Activated CD8-positive, alpha-beta memory T cell treated with anti-CD3 and anti-CD28 coated beads for 48 hours (primary cell): ENCODE data around the gene IL1RAPL1.

Source experiments
- DNase-seq, 3 experiments: peaks; one replicate each; pipeline ENCODE4 v3.0.0-alpha.2; 2020; ENCODE audit warnings: low read depth in 2 of 3, low spot score in 2 of 3

The IL1RAPL1 gene

DNA sequence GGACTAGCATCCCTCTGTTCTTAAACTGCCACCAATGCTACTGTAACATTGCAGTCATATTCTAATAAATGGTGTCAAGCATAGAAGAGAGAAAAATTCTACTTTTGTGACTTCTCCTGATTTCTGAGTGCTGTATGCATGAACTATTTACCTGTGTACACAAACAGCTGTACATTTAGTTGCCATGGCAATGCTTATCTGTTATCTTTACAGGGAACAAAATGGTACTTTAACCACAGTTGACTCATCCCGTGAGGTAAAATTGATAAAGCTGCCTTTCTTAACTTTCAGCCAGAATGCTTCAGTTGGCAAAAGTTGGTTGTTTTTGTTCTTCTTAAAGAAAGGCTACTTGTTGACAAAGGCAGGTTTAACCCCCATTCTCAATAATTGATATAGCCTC lies 1040.6 kb downstream of the IL1RAPL1 start:
- no peak for DNase-seq

DNA sequence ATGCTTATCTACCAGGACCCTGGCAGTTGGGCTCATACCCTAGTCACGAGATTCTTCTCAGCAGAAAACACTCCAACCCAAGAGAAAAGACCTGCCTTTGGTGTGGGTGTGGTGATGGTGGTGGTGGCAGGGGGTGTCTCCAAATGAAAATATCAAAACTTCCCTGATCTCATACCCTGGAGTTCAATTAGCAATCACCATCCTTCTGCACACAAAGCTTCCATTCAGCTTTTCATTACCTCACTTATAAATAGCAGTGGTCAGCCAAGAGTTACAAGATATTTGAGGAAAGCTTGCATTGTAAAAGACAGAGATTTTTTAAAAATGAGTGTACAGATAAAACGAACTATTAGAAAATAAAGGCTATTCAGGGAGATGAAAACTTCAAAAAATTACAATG lies 1047.3 kb downstream of the IL1RAPL1 start:
- DNase-seq = no peak

DNA sequence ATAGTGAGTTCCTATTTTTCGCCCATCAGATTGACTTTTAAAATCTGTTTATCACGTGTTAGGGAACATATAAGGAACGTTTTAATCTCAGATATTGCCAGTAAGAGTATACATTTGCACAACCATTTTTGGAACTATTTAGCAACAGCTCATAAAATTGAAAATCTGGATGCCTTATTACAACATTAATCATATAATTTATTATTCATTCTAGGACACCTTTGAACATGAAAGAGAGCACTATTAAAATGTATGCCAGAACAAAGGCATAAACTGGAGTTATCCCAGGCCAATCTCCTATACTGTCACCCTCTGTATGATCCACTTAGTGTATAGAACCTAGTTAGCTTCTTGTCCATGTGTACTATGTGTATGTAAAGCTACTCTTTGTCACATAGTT lies 1049.1 kb downstream of the IL1RAPL1 start:
- no peak for DNase-seq

DNA sequence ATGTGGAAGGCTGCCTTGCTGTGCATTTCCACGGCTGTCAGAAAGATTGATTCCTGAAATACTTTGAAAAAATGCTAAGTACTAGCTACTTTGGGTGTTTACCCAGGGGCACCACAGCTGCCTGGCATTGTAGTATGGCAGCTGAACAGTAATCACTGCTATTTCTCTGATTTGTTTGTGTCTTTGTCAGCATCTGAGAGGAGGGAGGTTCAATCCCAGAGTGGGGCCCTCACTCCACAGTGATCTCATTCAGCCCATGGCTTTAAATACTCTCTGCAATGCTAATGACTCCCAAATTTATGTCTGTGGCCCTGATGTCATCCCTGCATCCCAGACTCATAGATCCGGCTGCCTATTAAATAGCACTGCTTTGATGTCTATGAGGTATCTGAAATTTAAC lies 1052.9 kb downstream of the IL1RAPL1 start:
- no peak for DNase-seq

DNA sequence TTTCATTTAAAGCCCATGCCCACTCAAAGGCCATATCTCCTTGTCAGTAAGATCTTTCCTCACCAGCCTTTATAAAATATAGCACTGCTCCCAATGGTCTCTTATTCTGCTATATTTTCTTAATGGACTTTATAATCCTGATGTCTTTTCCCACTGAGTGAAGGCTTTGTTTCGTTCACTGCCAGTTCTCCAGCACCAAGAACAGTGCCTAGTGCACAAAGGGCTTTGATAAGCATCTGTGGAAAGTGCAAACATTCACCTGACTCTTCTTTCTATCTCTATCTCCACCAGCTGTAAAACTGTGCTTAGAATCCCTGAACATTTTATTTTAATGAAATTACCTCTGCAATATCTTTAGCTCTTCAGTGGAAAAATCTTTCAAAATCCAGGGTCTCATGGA lies 1054.2 kb downstream of the IL1RAPL1 start:
- DNase-seq = no peak

DNA sequence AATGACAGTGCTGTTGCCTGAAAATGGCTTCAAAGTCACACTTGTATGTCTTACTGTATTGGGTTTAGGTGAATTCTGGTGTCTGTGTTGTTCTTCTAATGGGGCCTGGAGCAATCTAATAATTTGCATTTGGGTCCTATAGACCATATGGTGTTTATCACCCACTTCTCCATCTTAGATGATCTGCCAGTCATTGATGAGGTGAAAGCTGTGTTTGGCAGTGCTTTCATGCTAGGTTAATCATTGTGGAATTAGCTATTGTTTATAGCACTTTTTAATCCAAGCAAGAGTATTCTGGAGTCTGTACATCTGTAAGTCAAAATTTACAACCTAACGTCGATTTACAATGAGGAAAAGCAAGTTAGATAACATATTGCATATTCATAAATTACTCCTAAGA lies 1055.9 kb downstream of the IL1RAPL1 start:
- no peak for DNase-seq

DNA sequence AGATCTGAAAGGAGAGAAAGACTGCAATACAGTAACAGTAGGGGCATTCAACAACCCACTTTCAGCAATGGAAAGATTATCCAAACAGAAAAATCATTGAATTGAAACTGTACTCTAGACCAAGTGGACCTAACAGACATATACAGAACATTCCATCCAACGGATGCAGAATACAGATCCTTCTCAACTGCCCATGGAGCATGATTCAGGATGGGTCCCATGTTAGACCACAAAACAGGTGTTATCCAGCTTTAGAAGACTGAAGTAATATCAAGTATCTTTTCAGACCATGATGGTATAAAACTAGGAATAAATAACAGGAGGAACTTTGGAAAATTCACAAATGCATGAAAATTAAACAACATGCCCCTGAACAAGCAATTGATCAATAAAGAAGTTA lies 1060.9 kb downstream of the IL1RAPL1 start:
- DNase-seq = no peak

DNA sequence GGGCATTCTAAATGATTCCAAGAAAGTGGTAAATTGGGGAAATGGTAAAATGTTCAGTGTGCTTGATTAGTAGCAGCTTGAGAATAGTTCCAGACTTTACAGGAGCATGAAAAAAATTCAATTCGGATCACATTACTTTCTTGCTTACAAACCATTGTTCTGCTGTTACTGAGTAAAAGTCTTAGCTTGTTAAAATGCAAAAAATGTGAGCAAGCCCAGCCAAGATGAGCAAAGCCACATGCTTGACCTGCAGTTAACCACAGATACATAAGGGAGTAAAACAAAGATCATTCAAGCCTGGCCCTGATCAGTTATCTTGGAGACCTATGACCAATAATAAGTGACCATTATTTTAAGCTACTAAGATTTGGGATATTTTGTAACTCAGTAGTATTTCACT lies 1065.2 kb downstream of the IL1RAPL1 start:
- no peak for DNase-seq

DNA sequence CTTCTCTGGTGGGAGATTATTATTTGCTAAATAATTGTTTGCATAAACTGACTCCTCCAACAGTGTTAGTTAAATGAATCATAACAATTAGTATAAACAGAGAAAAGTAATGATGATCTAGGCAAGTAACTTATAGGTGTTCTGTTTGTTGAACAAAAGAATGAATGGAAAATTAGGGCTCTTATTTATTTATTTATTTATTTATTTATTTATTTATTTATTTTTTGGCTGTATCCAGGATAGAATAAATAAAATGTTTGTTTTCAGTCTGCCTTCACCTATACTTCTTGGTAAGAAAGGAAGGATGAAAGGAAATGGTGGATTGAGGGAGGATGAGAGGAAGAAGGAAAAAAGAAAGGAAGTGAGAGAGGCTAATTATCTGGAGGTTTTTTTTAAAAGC lies 1066.5 kb downstream of the IL1RAPL1 start:
- DNase-seq = no peak

DNA sequence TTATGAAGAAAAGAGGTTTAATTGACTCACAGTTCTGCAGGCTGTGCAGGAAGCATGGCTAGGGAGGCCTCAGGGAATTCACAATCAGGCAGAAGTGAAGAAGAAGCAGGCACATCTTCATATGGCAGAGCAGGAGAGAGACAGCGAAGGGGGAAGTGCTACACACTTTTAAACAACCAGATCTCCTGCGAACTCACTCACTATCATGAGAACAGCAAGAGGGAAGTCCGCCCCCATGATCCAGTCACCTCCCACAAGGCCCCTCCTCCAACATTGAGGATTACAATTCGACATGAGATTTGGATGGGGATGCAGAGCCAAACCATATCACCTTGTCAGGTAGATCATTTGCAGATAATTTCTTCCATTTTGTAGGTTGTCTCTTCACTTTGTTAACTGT lies 1072.7 kb downstream of the IL1RAPL1 start:
- no peak for DNase-seq

DNA sequence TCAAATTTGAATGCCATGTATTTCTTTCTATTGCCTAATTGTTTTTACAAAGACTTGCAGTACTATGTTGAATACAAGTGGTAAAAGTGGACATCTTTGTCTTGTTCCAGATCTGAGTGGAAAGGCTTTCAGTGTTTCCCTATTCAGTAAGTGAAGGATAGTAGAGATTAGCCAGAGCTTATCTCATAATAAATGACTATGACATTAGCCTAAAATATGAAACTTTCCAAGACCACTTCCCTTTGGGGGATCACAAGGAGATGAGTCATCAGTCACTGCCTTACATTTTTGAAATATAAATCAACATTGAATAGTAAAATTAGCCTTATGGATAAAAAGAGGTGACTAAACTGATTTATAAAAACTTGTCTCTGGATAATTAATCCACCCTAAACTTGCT lies 1074.0 kb downstream of the IL1RAPL1 start:
- DNase-seq = no peak

DNA sequence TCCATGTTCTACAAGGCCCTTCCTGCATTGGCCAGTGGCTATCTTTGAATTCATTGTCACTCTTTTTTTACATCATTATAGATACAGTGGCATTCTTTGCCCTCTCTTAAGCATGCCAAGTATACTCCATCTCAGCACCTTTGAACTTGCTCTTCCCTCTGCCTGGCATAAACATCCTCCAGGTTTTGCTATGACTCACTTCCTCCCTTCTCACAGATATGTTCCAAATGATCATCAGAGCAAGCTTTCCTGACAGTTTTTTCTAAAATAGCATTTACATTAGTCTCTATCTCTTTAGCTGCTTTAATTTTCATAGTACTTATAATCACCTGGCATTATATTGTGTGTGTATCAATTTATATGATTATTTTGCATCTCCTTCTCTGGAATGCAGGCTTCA lies 1074.9 kb downstream of the IL1RAPL1 start:
- no peak for DNase-seq

DNA sequence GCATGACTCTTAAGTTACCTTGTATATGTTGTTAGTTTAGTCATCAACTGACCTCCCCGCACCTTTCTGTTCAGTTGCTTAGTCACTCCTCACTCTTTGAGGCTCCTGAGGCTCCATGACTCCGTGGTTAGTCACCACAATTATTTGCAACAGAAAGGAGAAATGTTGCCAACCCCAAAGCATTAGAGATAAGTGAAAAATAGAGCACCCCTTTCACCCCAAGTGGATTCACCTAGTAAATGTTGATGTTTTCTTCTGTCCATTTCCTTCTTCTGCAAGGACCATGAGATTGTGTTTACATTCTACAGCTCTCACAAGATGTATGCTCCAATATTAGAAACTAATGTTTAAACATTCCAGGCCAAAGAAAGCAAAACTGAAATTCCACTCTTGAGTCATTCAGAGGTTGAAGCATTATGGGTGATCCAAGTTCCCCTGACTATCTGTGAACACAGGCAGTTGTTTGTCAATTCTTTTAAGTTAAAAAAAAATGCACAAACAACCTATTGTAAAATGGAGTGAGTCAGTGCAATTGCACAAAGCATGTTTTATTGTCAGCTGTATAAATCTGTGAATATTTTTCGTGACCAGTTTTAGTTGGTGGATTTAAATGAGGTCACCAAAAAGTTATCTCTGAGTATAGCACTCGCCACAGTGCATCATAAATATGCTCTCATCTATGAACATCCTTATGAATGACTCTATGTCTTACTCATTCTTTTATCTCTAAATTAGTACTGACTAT lies 1075.7 kb downstream of the IL1RAPL1 start:
- no peak for DNase-seq

DNA sequence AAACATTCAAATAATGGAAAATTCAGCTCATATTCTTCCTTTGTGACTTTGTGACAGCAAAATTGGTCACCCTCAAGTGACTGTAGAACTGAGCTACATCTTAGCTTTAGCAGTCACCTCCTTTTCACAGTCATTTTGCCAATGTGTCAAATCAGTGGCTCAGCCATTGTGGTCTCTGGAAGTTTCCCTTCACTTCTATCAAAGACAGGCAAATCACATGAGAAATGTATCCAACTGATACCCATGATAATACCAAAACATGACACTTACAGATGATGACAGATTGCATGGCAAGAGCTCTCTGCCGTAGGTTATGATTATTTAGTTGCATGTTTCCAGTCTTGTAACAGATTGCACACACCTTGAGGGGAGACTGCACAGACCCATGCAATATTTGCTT lies 1078.3 kb downstream of the IL1RAPL1 start:
- DNase-seq = no peak

DNA sequence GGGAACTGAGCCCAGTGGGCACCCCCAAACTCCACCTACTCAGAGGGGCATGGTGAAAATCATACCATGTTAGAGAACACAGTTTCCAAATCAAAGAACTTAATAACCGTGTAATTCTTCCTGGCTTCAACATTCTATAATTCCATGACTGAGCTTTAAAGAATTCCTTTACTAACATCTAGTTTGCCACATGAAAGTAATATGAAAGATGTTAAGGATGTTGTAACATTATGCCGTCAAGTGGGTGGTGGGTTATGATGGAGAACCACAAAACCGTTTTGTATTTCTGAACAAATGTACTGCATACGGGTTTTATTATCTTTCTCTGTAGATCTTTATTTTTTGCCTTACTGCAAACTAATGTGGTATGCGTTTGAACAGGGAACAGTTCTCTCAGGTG lies 1079.1 kb downstream of the IL1RAPL1 start:
- DNase-seq = no peak

DNA sequence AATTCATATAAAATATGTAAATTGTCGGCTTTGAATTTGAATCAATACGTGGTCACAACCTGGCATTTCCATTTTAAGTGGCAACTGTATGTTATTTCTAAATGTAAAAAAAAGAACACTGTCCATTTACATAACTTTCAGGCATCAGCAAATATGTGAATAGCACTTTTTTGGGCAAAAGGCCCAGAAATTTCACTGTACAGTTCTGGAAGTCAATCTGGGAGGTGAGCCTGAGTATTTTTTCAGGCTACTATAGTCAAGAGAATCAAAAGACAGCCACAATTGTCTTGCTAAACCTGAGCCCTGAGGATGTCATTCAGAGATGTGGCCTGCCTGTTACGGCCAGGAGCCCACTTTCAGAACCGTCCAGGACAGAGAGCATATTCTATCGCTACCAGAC lies 1084.2 kb downstream of the IL1RAPL1 start:
- no peak for DNase-seq

DNA sequence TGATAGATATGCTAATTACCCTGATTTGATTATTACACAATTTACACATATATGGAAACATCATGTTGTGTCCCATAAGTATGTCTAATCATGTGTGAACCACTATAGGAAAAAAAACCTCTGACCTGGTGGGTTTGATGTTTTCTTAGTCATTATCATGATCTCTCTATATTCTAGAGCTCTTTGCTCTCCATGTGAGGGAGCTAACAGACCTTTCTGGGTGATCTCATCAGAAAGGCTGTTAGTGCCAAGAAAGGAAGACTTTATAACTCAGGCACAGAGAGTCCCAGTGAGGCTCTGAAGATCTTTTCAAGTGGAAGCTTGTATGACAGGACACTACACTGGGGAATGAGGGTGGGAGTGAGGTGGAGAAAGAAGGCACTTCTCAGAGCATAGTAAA lies 1100.4 kb downstream of the IL1RAPL1 start:
- no peak for DNase-seq

DNA sequence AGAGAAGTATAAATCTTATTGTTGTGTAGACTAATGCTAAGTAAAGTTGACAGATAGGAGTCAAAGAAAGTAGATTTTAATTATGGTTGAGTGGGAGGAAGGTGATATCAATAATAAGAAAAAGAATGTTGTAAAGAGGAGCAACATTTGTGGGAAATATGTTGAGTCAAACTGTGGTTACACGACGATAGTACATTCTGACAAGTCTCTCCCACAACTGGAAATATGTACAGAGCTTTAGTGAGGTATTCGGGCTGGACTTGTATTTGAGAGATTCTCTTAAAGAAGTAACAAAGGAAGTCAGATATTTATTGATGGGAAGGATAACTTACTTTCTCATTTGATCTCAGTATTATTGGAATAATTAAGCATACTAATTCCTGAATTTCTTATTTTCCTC lies 1102.8 kb downstream of the IL1RAPL1 start:
- no peak for DNase-seq

DNA sequence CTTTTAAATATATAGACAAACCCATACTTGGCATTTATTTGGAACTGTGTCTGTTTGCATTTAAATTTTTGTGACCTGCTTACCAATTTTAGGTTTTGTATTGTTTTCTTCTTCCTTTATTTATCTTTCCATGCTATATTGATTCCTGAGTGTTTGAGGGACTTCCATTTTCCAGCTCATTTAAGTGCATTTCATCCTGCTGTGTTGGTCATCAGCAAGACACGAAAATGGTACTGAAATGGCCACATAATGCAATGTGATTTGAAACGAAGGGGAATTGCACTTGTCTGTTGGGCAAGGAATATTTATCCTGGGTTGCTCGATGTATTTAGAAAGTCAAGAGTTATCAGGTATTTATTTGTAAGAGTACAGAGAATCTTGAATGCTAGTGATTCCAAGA lies 1103.8 kb downstream of the IL1RAPL1 start:
- DNase-seq = no peak

DNA sequence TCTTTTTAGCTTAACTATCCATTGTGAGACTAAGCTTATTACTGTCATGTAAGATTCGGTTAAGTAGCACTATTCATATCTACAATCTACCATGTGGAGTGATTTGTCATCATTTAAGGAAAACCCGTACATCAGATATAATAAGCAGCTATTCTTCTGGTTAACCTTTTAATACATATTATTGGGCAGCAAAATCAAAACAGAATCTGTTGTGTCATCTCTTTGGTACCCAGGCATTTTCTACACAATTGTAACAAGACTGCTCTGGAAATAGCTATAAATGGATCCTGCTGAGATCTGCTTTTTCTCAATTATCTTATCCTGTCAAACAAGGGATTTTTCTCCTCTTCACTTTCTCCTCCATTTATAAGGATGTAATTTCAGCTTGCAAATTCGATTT lies 1106.7 kb downstream of the IL1RAPL1 start:
- DNase-seq = no peak

DNA sequence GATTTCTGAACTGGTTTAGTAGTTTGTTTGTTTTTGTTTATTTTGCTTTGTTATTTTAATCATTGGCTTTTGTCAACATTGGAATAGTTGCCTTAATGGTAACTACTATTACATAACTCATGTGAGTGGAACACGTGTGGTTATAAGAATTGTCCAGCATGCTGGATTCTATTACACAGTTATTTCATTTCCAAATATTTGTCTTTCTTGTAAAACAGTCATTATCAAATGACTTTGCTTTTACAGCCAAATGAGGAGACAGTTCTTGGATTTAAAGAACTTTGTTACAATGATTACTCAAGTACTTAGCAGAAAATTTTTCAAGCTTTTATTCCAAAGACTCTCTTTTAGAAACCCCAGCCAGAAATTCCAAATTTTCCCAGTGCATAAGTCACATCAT lies 1112.0 kb downstream of the IL1RAPL1 start:
- no peak for DNase-seq

DNA sequence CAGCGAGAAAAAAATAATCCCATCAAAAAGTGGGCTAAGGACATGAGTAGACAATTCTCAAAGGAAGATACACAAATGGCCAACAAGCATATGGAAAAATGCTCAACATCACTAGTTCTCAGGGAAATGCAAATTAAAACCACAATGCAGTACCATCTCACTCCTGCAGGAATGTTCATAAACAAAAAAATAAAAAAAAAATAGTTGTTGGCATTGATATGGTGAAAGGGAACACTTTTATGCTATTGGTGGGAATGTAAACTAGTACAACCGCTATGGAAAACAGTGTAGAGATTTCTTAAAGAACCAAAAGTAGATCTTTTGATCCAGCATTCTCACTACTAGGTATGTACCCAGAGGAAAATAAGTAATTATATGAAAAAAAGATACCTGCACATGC lies 1119.8 kb downstream of the IL1RAPL1 start:
- no peak for DNase-seq

DNA sequence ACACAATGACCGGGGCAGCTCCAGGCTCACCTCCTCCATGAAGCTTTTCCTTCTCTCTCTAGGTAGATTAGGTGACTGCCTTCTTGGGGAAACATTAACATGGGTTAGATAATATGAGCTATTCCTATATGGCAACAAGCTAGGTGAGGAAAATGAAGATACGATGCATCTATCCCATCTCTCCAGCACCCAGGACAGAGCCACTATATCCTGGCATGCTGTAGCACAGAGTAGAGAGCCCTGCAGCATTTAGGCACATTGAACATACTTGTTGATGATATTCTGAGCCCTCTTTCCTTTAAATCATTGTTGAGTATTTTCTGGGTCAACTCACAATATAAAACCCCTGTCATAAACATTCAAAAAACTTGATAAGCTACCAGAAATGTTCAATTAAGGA lies 1133.9 kb downstream of the IL1RAPL1 start:
- no peak for DNase-seq

DNA sequence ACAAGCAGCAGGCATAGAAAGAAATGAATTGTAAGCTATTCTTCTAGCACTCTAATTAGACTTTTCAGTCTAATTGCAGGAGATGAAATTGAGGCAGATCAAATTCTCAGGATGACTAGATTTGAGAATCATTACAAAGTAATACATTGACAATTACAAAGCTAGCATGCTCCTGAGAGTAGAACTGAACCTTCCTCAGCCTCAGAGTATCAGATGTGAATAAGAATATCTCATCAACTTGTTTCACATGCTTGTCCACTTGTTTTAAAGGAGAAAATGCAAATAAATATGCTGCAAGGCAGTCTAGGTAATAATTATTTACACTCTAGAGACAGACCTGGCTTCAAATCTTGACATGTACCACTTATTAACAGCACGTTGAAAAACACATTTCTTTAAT lies 1137.1 kb downstream of the IL1RAPL1 start:
- DNase-seq = no peak
